ENCODE measurements around the gene GAK. TPM values are rescaled to one million over a fixed set of nuclear protein-coding genes. Genes with fewer than 3 reads are reported as not detected.

GAK gene
- total and polyA plus RNA-seq, 4 donors = 27.4 to 69.7 (median 47.0) TPM

GRCh38 chr4:967113-968104 is 35.3 kb upstream of the GAK start:
- TF ChIP-seq CTCF (IDR thresholded peaks at IDR 0.05; ENCODE audit: low read depth, low read length, missing input control) (no peak), RAD21 (IDR thresholded peaks at IDR 0.05) (no peak), SP1 (IDR thresholded peaks at IDR 0.05) (no peak), FOXA2 (IDR thresholded peaks at IDR 0.05) (no peak), HNF4G (IDR thresholded peaks at IDR 0.05) (no peak)
- no peak for DNase-seq (ENCODE audit: low spot score)
- no peaks in the 10 kb centered on the region for H3K27me3 ChIP-seq (ENCODE audit: control insufficient read depth in 4 of 4, insufficient read depth in 4 of 4, low read length in 3 of 4)
- H3K9me3 ChIP-seq (ENCODE audit: control insufficient read depth in 4 of 4, low read length in 3 of 4) = no peaks in the 10 kb centered on the region
- peaks cover 0 to 15% (median 2%) of the 10 kb centered on the region in 4 donors for H3K36me3 ChIP-seq (ENCODE audit: control insufficient read depth in 4 of 4, insufficient read depth in 3 of 4, low read depth in 1 of 4, low read length in 3 of 4)
- 74% methylated on average over 76 of the region's 76 CpGs for WGBS
- H3K4me1 ChIP-seq (ENCODE audit: control insufficient read depth in 4 of 4, insufficient read depth in 4 of 4, low read length in 3 of 4) = peaks cover 7 to 13% (median 9%) of the 10 kb centered on the region in 4 donors
- no peak overlapping the region for H3K4me3 ChIP-seq (ENCODE audit: low read depth in 1 of 3, low read length in 3 of 3)
- no peak overlapping the region for H3K9ac ChIP-seq (ENCODE audit: low read depth in 1 of 2, low read length in 2 of 2)
- no peak overlapping the region for H3K27ac ChIP-seq (ENCODE audit: low read depth in 1 of 2, low read length in 2 of 2)

GRCh38 chr4:966266-967112 is 34.4 kb upstream of the GAK start:
- no peak for DNase-seq (ENCODE audit: low spot score)

More at GRCh38 chr4:966266-967112, 34.4 kb upstream of the GAK start:
- H3K4me1 ChIP-seq (ENCODE audit: control insufficient read depth in 4 of 4, insufficient read depth in 4 of 4, low read length in 3 of 4) = peaks cover 0 to 3% (median under 1%) of the 10 kb centered on the region in 4 donors
- 93% methylated on average over 48 of the region's 48 CpGs for WGBS
- H3K4me3 ChIP-seq (ENCODE audit: low read depth in 1 of 3, low read length in 3 of 3) = no peak overlapping the region
- no peak overlapping the region for H3K27ac ChIP-seq (ENCODE audit: low read depth in 1 of 2, low read length in 2 of 2)
- no peaks in the 10 kb centered on the region for H3K27me3 ChIP-seq (ENCODE audit: control insufficient read depth in 4 of 4, insufficient read depth in 4 of 4, low read length in 3 of 4)
- H3K9me3 ChIP-seq (ENCODE audit: control insufficient read depth in 4 of 4, low read length in 3 of 4) = no peaks in the 10 kb centered on the region
- H3K36me3 ChIP-seq (ENCODE audit: control insufficient read depth in 4 of 4, insufficient read depth in 3 of 4, low read depth in 1 of 4, low read length in 3 of 4) = peaks cover 0 to 23% (median 2%) of the 10 kb centered on the region in 4 donors
- TF ChIP-seq EGR1 (IDR thresholded peaks at IDR 0.05; ENCODE audit: low read depth in 2 of 2) (no peak), GABPA (IDR thresholded peaks at IDR 0.05 in 1 of 2, conservative IDR thresholded peaks at IDR 0.05 in 1 of 2) (no peak), REST (IDR thresholded peaks at IDR 0.05) (no peak)
- H3K9ac ChIP-seq (ENCODE audit: low read depth in 1 of 2, low read length in 2 of 2) = no peak overlapping the region
